K562 (cell line): ENCODE results near the gene DCUN1D3. TPM values are rescaled to one million over a fixed set of nuclear protein-coding genes. Genes with fewer than 3 reads are reported as not detected.

Experiments used
- ATAC-seq: fragments of 200-7000 bp; cut with Tn5 transposase; 3 replicates; pipeline ENCODE4 v1.9.1; 2020; ENCODE audit warnings: moderate library complexity
- BruUV-seq: library from RNA; stranded (reverse); fragments of 400-500 nt; replicated peaks from 2 replicates; lab custom pipeline; 2021; lab: Mats Ljungman, UMichigan
- CTCF ChIA-PET: fragments of 300-600 bp; formaldehyde crosslinking; extraction: SDS; loops from one replicate; lab custom pipeline; 2021; ENCODE audit warnings: low intra/inter-chr PET ratio; lab: Yijun Ruan, JAX
- POLR2A ChIA-PET: fragments of 300-600, 350-650 bp; sonication (Branson Sonifier 250); formaldehyde crosslinking; extraction: SDS; loops from one replicate; lab custom pipeline; 2021; ENCODE audit warnings: antibody characterized with exemption, inconsistent platforms; lab: Yijun Ruan, JAX
- DNase-seq, 4 experiments: peaks; one replicate each; pipeline versions ENCODE4 v3.0.0 to v3.0.0-alpha.2; 2011 to 2018; ENCODE audit warnings: low spot score in 3 of 4, mixed read lengths in 3 of 4; ENCODE audit errors: extremely low read depth in 1 of 4
- FAIRE-seq: peaks from 2 replicates; lab custom pipeline; 2011; peaks lifted over from hg19 to GRCh38; lab: Jason Lieb, UNC
- H2AFZ ChIP-seq: 2 replicates; pipeline ENCODE4 v1.6.0; 2011; ENCODE audit warnings: low read depth, low read length, control low read depth, inconsistent platforms
- H3K27ac ChIP-seq: fragments of 200-600 bp; 3 replicates; pipeline ENCODE4 v1.8.0; 2011; ENCODE audit warnings: low read depth, mild to moderate bottlenecking, control low read depth, inconsistent platforms, low read length, moderate library complexity, mixed read lengths; ENCODE audit errors: extremely low read depth
- H3K27me3 ChIP-seq, 2 experiments: fragments of 300-600 bp in 1 of 2; 2 replicates in 1 of 2; 3 replicates in 1 of 2; pipeline versions ENCODE4 v1.6.0 to v1.8.0; 2011; ENCODE audit warnings: inconsistent platforms in 2 of 2, low read length in 2 of 2, mild to moderate bottlenecking in 1 of 2, mixed read lengths in 1 of 2, moderate library complexity in 1 of 2; ENCODE audit not compliant: control insufficient read depth in 2 of 2, insufficient read depth in 2 of 2
- H3K36me3 ChIP-seq: fragments of 300-600 bp; 3 replicates; pipeline ENCODE4 v1.8.0; 2011; ENCODE audit warnings: mild to moderate bottlenecking, low read length, inconsistent platforms; ENCODE audit not compliant: control insufficient read depth, insufficient read depth
- H3K4me1 ChIP-seq, 2 experiments: fragments of 200-600 bp in 1 of 2; replicated peaks in 1 of 2; 2 replicates in 1 of 2; 3 replicates in 1 of 2; pipeline versions ENCODE4 v1.5.1 to v1.8.0; 2011; ENCODE audit warnings: inconsistent platforms in 2 of 2, low read length in 2 of 2, mild to moderate bottlenecking in 1 of 2, mixed read lengths in 1 of 2, moderate library complexity in 1 of 2; ENCODE audit not compliant: control insufficient read depth in 2 of 2, insufficient read depth in 2 of 2
- H3K4me2 ChIP-seq: 2 replicates; pipeline ENCODE4 v1.6.1; 2011; ENCODE audit warnings: low read length, control low read depth, inconsistent platforms, mixed read lengths; ENCODE audit not compliant: insufficient read depth
- H3K4me3 ChIP-seq: fragments of 200-600 bp; sonication (generic), shearing (Covaris generic); 2 replicates; pipeline ENCODE4 v1.5.1; 2016; ENCODE audit warnings: control low read depth, inconsistent platforms
- H3K79me2 ChIP-seq: fragments of 200-600 bp; 3 replicates; pipeline ENCODE4 v1.8.0; 2011; ENCODE audit warnings: low read length, inconsistent platforms; ENCODE audit not compliant: control insufficient read depth, insufficient read depth
- H3K9ac ChIP-seq, 2 experiments: 2 replicates each; pipeline versions ENCODE4 v1.6.0 to v1.6.1; 2011; ENCODE audit warnings: low read depth in 2 of 2, low read length in 2 of 2, control low read depth in 1 of 2, inconsistent platforms in 1 of 2, mild to moderate bottlenecking in 1 of 2, mixed read lengths in 1 of 2; ENCODE audit not compliant: insufficient read depth in 1 of 2
- H3K9me1 ChIP-seq: one replicate; pipeline ENCODE4 v1.6.0; 2011; ENCODE audit warnings: inconsistent platforms, mild to moderate bottlenecking, low read length, moderate library complexity; ENCODE audit not compliant: control insufficient read depth, insufficient read depth
- H3K9me3 ChIP-seq: replicated peaks from 2 replicates; pipeline ENCODE4 v1.5.1; 2011; ENCODE audit warnings: low read depth, low read length, inconsistent platforms; ENCODE audit not compliant: control insufficient read depth, insufficient read depth
- H4K20me1 ChIP-seq: replicated peaks from 2 replicates; pipeline ENCODE4 v1.6.1; 2011; ENCODE audit warnings: low read length, inconsistent platforms, mixed read lengths; ENCODE audit not compliant: control insufficient read depth, insufficient read depth
- FOXM1 ChIP-seq, 2 experiments: fragments of 450-650 bp in 1 of 2; sonication (generic) in 1 of 2; formaldehyde crosslinking in 1 of 2; IDR thresholded peaks; 2 replicates each; pipeline versions ENCODE4 v1.6.1 to v1.9.0; 2017 to 2022; ENCODE audit warnings: low read depth in 2 of 2, mild to moderate bottlenecking in 2 of 2, missing genetic modification reagents in 1 of 2, moderate library complexity in 1 of 2
- JUNB ChIP-seq: fragments of 450-650 bp; formaldehyde crosslinking; conservative IDR thresholded peaks from 2 replicates; pipeline ENCODE4 v1.4.0; 2020; ENCODE audit warnings: mild to moderate bottlenecking
- MBD1 ChIP-seq: fragments of 250-450 bp; sonication (Bioruptor Pico); IDR thresholded peaks from 2 replicates; pipeline ENCODE4 v1.8.0; 2022; ENCODE audit warnings: inconsistent platforms
- MYC ChIP-seq, 2 experiments: fragments of 250-450 bp in 1 of 2; sonication (Bioruptor Pico) in 1 of 2; IDR thresholded peaks; 2 replicates each; pipeline versions ENCODE4 v1.5.1 to v1.6.1; 2012 to 2021; ENCODE audit warnings: low read depth in 2 of 2, borderline replicate concordance in 1 of 2, improper control_type of control experiment in 1 of 2, low read length in 1 of 2, mild to moderate bottlenecking in 1 of 2, moderate library complexity in 1 of 2
- NR2C1 ChIP-seq, 2 experiments: fragments of 450-650 bp; IDR thresholded peaks; 2 replicates each; pipeline ENCODE4 v1.6.1; 2017; ENCODE audit warnings: mild to moderate bottlenecking in 2 of 2, antibody characterized with exemption in 1 of 2, inconsistent platforms in 1 of 2, missing compliant biosample characterization in 1 of 2, missing genetic modification characterization in 1 of 2
- POLR3A ChIP-seq: IDR thresholded peaks from 2 replicates; pipeline ENCODE4 v1.6.1; 2011; ENCODE audit warnings: borderline replicate concordance, mild to moderate bottlenecking, moderate library complexity; ENCODE audit not compliant: insufficient read length, insufficient read depth; ENCODE audit errors: extremely low read depth
- SMARCE1 ChIP-seq: fragments of 450-650 bp; IDR thresholded peaks from 2 replicates; pipeline ENCODE4 v1.7.1; 2016; ENCODE audit warnings: mild to moderate bottlenecking
- TBP ChIP-seq: optimal IDR thresholded peaks from 2 replicates; pipeline ENCODE3; 2011; ENCODE audit warnings: low read depth, low read length, improper control_type of control experiment
- TFE3 ChIP-seq: fragments of 450-650 bp; formaldehyde crosslinking; IDR thresholded peaks from 2 replicates; pipeline ENCODE4 v1.4.0; 2020; ENCODE audit warnings: mild to moderate bottlenecking, mixed read lengths
- ZNF224 ChIP-seq: sonication (generic); formaldehyde crosslinking; IDR thresholded peaks from 2 replicates; pipeline ENCODE4 v1.8.0; 2022; ENCODE audit warnings: mild to moderate bottlenecking, missing genetic modification reagents
- ZNF263 ChIP-seq: sonication (generic); formaldehyde crosslinking; IDR thresholded peaks from 2 replicates; pipeline ENCODE4 v1.8.0; 2022; ENCODE audit warnings: mild to moderate bottlenecking, missing genetic modification reagents, borderline replicate concordance
- ZNF589 ChIP-seq: fragments of 200-800 bp; sonication (Bioruptor generic); IDR thresholded peaks from 2 replicates; pipeline ENCODE4 v1.6.1; 2016; ENCODE audit warnings: low read depth, missing genetic modification characterization, missing compliant biosample characterization
- WGBS: fragments of 100-300 bp; shearing (Covaris generic); methylation state at CpG from one replicate; pipeline ENCODE4 v1.1.6; 2016; ENCODE audit warnings: low coverage, mixed read lengths; ENCODE audit not compliant: insufficient coverage; ENCODE audit errors: missing lambda C conversion rate; 5-methylcytosine and 5-hydroxymethylcytosine counted together
- in situ Hi-C: fragments of 300-500 bp; cut with MboI; formaldehyde crosslinking; loops from 4 replicates; pipeline ENCODE4 v1.15.0; 2018; ENCODE audit warnings: inconsistent platforms, mixed read lengths
- intact Hi-C: fragments of 100-400 bp; cut with micrococcal nuclease; formaldehyde crosslinking; loops from 2 replicates; pipeline ENCODE4 v1.14.2; 2022
- polyA plus RNA-seq, 8 experiments: library from polyadenylated mRNA; depleted of rRNA in 4 of 8; stranded (reverse) in 5 of 8; unstranded in 3 of 8; fragments of >200 nt; fragmentation: Nextera tagmentation in 2 of 8; fragmentation: Illumina TruSeq in 1 of 8; extraction: Ambion mirVana in 2 of 8; extraction: Trizol in 1 of 8; gene quantifications; 2 replicates each; pipeline versions ENCODE4 v1.2.1 to v1.2.3, GENCODE V29; 2011 to 2014; ENCODE audit warnings: inconsistent platforms in 1 of 8, missing spikeins in 1 of 8
- total RNA-seq, 7 experiments: library from RNA; depleted of rRNA in 6 of 7; stranded (reverse); fragments of >200 nt in 6 of 7; fragmentation: Illumina TruSeq in 2 of 7; extraction: Trizol in 2 of 7; gene quantifications; 2 replicates each; pipeline versions ENCODE4 v1.2.1 to v1.2.3, GENCODE V29; 2011 to 2021; ENCODE audit warnings: low replicate concordance in 1 of 7
- TF ChIP-seq, protein P1 (sequence below): sonication (generic); formaldehyde crosslinking; IDR thresholded peaks from 2 replicates; pipeline ENCODE4 v1.9.0; 2022; ENCODE audit warnings: mild to moderate bottlenecking, missing genetic modification reagents

DCUN1D3 gene
- total and polyA plus RNA-seq, 9 of the 15 experiments (the other 6 are each of a cell fraction or from before 2014, with no cell fraction given): 1.0 to 4.7 (median 2.2) TPM

GRCh38 chr16:20901436-20902112 lies 1.4 kb upstream of the DCUN1D3 start:
- ChIA-PET CTCF (no interaction called here), POLR2A (interaction anchor here (0.7 to 2.0 kb wide), 8 partner anchors 10 to 66 kb away, joined by 3 to 12 read pairs (median 4); no protein-coding TSS in a partner anchor)
- intact Hi-C loops (loop anchor here (5.0 kb wide), 2 partner anchors 46 to 49 kb away; no protein-coding TSS in a partner anchor), in situ Hi-C loops (no loop called here)
- DNase-seq: peak in 2 of 4 experiments; percentile 25 to 36
- ATAC-seq: peak; percentile 10; the same call in 2 of the 3 replicates
- Histone ChIP-seq H3K4me3 (peak overlapping the region; percentile 85), H3K79me2 (peaks cover 41% of the 10 kb centered on the region), H3K9ac (peak overlapping the region; percentile 92 to 94), H3K27ac (peak overlapping the region; percentile 92), H4K20me1 (no peaks in the 10 kb centered on the region), H3K27me3 (no peaks in the 10 kb centered on the region), H3K9me3 (no peaks in the 10 kb centered on the region), H3K36me3 (peaks cover 9% of the 10 kb centered on the region; the same call in 1 of the 3 replicates), H3K4me1 (peaks cover 32 to 50% of the 10 kb centered on the region in 2 experiments), H3K9me1 (no peaks in the 10 kb centered on the region), H3K4me2 (peak overlapping the region; percentile 91), H2AFZ (peak overlapping the region; percentile 92)
- no TSS peak for BruUV-seq
- 10% methylated on average over 24 of the region's 27 CpGs for WGBS
- no peak for FAIRE-seq
- TF ChIP-seq JUNB (CRISPR knock-in tag) (no peak), ZNF589 (CRISPR knock-in tag) (peak; percentile 46; the same call in 1 of the 2 replicates), MBD1 (CRISPR knock-in tag) (no peak), NR2C1 (IDR thresholded peaks at IDR 0.05) (no peak), NR2C1 (tag; IDR thresholded peaks at IDR 0.05) (no peak), ZNF263 (CRISPR knock-in tag) (peak; percentile 34; the same call in 1 of the 2 replicates), FOXM1 (IDR thresholded peaks at IDR 0.05; ENCODE audit: low read depth) (no peak), FOXM1 (CRISPR knock-in tag; IDR thresholded peaks at IDR 0.05; ENCODE audit: low read depth) (no peak), ZNF224 (no peak), MYC (IDR thresholded peaks at IDR 0.05; ENCODE audit: low read depth, low read length) (peak; percentile 51; the same call in 1 of the 2 replicates), MYC (CRISPR knock-in tag; IDR thresholded peaks at IDR 0.05; ENCODE audit: borderline replicate concordance, low read depth) (no peak), SMARCE1 (0 out of 2 replicates have a peak, but pooled peaks have one; percentile 21), TBP (peak; percentile 72), TFE3 (peak; percentile 35), POLR3A (peak; percentile 31)
- TF ChIP-seq, protein P1, sequence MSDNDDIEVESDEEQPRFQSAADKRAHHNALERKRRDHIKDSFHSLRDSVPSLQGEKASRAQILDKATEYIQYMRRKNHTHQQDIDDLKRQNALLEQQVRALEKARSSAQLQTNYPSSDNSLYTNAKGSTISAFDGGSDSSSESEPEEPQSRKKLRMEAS (CRISPR knock-in tag): 0 out of 2 replicates have a peak, but pooled peaks have one; percentile 14
